GDM1 (cell line): Measurements from ENCODE around the gene TRAPPC2B.

Source experiments
- DNase-seq: peaks from one replicate; lab custom pipeline; 2025; lab: John Stamatoyannopoulos, UW

The TRAPPC2B gene

GRCh38 chr19:57362997-57363687 is at the start of gene TRAPPC2B, which contains the start of gene ZNF547:
Gene TRAPPC2B, plus strand, starts transcription at chr19:57363551. Its CDS starts 1,283 bp downstream, at chr19:57364834.
Gene ZNF547, plus strand, starts transcription at chr19:57363551. Its CDS starts 5,005 bp downstream, at chr19:57368556.
- DNase-seq = peak; percentile 99

GRCh38 chr19:57314146-57314545 is 49.2 kb upstream of the TRAPPC2B start:
- no peak for DNase-seq

- no peak for DNase-seq
Observed at GRCh38 chr19:57317503-57317902, 45.8 kb upstream of the TRAPPC2B start.

- DNase-seq = no peak
Observed at GRCh38 chr19:57319869-57320179, 43.5 kb upstream of the TRAPPC2B start.

- DNase-seq = peak; percentile 89
Observed at GRCh38 chr19:57320180-57321084, 42.9 kb upstream of the TRAPPC2B start, which contains the start of gene ZNF543. Gene ZNF543, plus strand, starts transcription at chr19:57320472. Its CDS starts 382 bp downstream, at chr19:57320854.

- no peak for DNase-seq
Observed at GRCh38 chr19:57321116-57321515, 42.2 kb upstream of the TRAPPC2B start.

GRCh38 chr19:57321751-57322150 is 41.6 kb upstream of the TRAPPC2B start:
- peak; percentile 7 for DNase-seq

- DNase-seq = no peak
Observed at GRCh38 chr19:57324992-57325391, 38.4 kb upstream of the TRAPPC2B start.

- DNase-seq = no peak
Observed at GRCh38 chr19:57327993-57328392, 35.4 kb upstream of the TRAPPC2B start.

- DNase-seq = no peak
Observed at GRCh38 chr19:57334191-57334590, 29.2 kb upstream of the TRAPPC2B start.

GRCh38 chr19:57338877-57339276 is 24.5 kb upstream of the TRAPPC2B start:
- no peak for DNase-seq

GRCh38 chr19:57342582-57342981 is 20.8 kb upstream of the TRAPPC2B start:
- no peak for DNase-seq

- DNase-seq = no peak
Observed at GRCh38 chr19:57348136-57348535, 15.2 kb upstream of the TRAPPC2B start.

- DNase-seq = peak; percentile 81
Observed at GRCh38 chr19:57350877-57351805, 12.2 kb upstream of the TRAPPC2B start, which contains the start of gene ZNF304. Gene ZNF304, plus strand, starts transcription at chr19:57351271. Its CDS starts 394 bp downstream, at chr19:57351665.

GRCh38 chr19:57351867-57352266 is 11.5 kb upstream of the TRAPPC2B start:
- no peak for DNase-seq

GRCh38 chr19:57355916-57356315 is 7.4 kb upstream of the TRAPPC2B start:
- no peak for DNase-seq

GRCh38 chr19:57357406-57357805 is 5.9 kb upstream of the TRAPPC2B start:
- no peak for DNase-seq

GRCh38 chr19:57359300-57359699 is 4.1 kb upstream of the TRAPPC2B start:
- no peak for DNase-seq

GRCh38 chr19:57362419-57362818 is 932 bp upstream of the TRAPPC2B start:
- no peak for DNase-seq

GRCh38 chr19:57363688-57364181 is 384 bp downstream of the TRAPPC2B start:
- DNase-seq = no peak

GRCh38 chr19:57366776-57367175 is 3.4 kb downstream of the TRAPPC2B start:
- no peak for DNase-seq

- no peak for DNase-seq
Observed at GRCh38 chr19:57374179-57374578, 10.8 kb downstream of the TRAPPC2B start.
